Stimulated activated CD8-positive, alpha-beta memory T cell treated with anti-CD3 and anti-CD28 coated beads, Interleukin-7, amount 100 ng/mL, for 4 hours (primary cell): ENCODE measurements around the gene KRTAP17-1.
"Not testable (repeated sequence)": the region's sequence is repeated elsewhere in the genome, so short reads cannot be mapped to it uniquely, and the experiment has no call there.

ENCODE experiments used
- DNase-seq, 2 donors: peaks; one replicate each; pipeline ENCODE4 v3.0.0-alpha.2; 2020; ENCODE audit warnings: low read depth in 2 of 2

Gene KRTAP17-1

DNA sequence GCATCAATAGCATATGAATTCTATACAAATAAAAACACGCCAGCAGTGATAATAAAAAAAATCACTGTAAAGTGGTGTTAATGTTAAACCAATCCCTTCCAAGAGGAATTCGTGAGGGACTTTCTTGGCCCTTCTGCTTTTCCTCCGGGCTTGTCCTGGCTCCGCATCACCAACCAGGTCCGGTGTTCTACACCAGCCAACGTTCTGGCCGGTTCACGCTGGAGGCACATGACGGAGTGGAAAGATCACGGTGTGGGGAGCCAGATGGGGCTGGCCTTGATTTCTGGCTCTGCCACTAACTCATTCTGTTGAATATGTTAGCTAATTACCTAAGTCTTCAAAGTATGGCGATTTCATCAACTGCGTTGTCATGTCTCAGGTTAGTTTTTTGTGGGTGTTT lies 11.4 kb downstream of the KRTAP17-1 start:
- DNase-seq = no peak

DNA sequence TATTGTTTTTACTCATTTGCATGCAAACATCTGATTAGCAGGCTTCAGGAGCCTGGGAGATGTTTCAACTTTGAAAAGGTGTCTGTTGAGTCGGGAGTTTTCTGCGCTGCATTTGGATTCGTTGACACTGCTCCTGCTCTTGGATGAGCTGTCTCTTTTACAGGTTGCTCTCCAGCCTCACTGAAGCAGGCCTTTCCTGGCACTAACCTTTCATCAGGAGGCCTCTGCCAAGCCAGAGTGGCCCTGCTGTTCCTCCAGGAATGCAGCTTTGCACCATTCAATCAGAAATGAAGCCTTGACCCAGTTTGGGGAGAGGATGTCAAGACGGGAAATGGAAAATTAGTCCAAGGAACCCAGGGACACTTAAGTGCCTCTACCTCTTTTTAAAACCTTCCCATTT lies 12.5 kb downstream of the KRTAP17-1 start:
- no peak for DNase-seq

DNA sequence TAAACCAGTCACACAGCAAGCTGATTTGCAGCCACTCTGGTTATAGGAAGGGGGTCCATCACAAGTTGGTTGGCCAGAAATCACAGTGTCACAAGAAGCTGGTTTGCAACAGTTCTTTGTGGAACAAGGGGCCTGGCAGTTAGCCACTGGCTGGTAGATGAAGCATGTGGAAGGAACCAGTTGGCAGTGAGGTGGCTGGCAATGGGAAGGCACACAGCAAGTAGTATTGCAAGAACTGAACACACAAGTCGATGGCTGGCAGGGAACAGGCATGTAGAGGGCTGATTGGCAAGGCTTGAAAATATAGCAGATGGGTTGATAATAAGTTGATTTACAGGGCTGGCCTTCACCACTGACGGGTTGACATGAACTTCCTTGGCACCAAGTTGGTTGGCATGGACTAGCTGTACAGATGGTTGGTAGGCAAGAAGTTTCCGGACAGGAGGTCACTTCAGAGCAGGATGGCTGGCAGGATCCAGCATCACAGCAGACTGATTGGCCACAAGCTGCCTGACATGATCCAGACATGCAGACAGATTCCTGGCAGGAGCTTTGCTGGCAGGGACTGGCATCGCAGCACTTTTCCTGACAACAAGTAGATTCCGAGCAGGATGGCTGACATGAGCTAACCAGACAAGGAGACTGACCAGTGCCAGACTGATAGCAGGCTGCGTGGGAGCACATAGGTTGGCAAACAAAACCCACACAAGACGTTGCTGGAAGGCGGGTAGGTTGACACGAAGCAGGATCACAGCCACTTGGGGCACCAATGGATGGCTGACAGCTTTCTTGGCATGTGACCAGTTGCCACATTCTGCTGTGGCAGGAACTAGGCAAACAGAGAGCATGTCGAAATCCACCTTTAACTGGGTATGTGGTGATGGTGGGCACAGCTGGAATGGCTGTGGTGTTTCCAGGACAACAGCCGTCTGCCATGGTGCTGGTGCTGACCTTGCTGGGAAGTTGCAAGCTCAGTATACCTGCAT lies 13.3 kb downstream of the KRTAP17-1 start, which contains the start of gene KRTAP29-1:
Gene KRTAP29-1 (minus strand): TSS at position 936 of the 986 bp plus-strand sequence. CDS start 0 bp downstream, at position 936.
- no peak for DNase-seq

DNA sequence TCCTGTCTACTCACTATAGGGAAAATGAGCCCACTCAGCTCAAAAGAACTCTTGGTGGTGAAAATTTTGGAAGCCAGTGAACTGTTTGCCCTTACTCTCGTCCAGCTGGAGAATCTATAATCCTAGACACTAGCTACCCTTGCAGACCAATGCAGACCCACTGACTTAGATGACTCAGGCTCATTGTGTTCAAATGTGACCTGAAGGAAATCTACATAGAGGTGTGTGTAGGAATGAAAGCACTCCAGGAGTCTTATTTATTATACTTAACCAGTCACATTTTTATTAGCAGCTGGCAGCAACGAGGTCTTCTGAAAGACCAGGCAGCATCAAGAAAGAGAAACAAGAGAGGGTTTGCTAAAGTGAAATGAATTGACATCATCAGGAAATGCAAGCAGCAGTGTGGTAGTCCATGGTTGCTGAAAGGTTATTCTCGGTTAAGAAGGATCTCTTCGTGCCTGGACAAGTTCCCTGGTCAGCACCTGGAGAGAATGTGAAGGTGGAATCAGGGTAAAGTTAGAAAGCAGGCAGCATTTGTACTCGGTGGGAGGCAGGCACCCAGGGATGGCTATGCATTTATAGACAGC lies 14.2 kb downstream of the KRTAP17-1 start:
- no peak for DNase-seq

DNA sequence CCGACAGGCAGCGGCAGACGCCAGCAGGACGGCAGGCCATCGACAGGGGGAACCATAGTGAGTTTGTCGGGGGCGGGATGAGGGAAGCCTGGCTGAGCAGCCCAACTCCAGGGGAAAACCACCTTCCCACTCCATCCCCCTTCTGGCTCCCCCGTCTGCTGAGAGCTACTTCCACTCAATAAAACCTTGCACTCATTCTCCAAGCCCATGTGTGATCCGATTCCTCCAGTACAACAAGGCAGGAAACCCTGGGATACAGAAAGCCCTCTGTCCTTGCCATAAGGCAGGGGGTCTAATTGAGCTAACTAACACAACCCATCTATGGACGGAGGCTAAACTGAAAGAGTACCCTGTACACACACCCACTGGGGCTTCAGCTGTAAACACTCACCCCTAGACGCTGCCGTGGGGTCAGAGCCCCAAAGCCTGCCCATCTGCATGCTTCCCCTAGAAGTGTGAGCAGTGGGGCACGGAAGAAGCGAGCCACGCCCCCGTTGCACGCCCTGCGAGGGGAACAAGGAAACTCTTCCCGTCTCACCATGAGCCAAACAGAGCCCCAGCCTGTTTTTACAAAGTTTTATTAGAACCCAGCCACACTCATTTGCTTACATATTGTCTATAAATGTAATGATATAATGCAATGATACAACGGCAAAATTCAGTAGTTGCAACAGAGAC lies 16.9 kb downstream of the KRTAP17-1 start:
- no peak for DNase-seq

GRCh38 chr17:41296846-41297245 lies 18.7 kb downstream of the KRTAP17-1 start:
- DNase-seq = no peak

- no peak for DNase-seq
Measured at GRCh38 chr17:41294016-41294415, 21.5 kb downstream of the KRTAP17-1 start.

DNA sequence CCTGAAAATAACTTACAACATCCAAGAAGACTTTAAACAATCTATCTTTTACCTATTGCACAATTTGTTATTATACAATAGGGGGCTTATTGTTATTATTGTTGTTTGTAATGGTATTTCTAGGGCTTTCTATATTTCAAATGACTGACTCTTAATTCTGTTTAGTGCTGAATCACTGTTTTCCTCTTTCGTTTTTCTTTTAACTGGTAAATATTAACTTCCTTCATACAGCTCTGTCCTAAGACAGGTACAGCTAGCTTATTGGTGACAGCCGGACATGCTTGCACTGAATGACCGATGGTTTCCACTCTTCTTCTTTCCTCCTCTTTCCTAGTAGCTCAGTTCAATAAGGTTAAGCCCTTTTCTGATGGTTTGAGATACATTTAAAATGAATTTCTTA lies 28.5 kb downstream of the KRTAP17-1 start:
- no peak for DNase-seq

DNA sequence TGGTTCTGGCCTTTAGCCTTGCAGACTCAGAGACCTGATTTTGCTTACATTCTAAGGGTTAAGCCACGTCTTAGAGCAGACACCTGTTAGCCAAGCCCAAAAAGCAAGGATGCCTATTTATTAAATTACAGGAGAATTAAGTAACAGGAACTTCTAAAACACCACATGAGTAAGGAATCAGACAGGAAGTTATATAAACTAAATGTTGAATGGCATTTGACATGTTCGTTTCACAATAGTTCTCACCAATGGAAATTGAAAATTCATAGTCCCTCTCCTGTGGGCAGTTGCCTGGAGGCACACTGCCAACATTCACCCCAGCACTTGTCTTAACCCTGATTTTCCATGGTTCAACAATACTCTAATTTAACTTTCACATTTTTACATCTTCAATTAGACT lies 31.0 kb downstream of the KRTAP17-1 start:
- no peak for DNase-seq

- no peak for DNase-seq
Measured at GRCh38 chr17:41284043-41284442, 31.5 kb downstream of the KRTAP17-1 start.

DNA sequence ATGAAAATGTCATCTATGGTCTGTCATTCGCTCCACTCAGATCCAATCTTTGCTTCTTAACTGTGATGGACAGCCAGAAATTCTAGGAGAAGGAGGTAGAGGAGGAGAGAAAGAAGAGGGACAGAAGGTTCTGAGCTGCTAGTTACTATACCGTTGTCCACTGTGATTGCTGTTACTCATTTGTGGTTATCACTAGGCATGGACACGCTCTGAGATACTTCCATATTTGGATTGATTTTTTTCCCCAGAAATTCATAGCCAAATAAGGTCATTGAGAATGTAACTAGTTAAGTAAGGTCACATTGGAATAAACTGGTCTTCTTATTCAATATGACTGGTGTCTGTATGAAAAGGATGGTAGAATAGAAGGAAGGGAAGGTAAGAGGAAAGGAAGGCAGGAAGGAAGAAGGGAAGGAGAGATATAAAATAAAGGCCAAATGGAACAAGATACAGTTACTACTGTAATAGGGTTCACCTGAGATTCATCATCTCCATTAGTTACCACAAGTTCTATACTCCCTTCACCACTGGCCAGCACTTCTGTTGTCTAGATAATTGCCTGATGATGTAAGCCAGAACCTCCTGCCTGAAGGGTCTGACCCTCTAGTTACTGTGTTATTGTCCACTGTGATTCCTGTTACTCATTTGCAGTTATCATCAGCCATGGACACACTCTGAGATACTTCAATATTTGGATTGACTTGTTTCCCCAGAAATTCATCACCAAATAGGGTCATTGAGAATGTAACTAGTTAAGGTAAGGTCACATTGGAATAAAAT lies 37.1 kb downstream of the KRTAP17-1 start:
- no peak for DNase-seq

DNA sequence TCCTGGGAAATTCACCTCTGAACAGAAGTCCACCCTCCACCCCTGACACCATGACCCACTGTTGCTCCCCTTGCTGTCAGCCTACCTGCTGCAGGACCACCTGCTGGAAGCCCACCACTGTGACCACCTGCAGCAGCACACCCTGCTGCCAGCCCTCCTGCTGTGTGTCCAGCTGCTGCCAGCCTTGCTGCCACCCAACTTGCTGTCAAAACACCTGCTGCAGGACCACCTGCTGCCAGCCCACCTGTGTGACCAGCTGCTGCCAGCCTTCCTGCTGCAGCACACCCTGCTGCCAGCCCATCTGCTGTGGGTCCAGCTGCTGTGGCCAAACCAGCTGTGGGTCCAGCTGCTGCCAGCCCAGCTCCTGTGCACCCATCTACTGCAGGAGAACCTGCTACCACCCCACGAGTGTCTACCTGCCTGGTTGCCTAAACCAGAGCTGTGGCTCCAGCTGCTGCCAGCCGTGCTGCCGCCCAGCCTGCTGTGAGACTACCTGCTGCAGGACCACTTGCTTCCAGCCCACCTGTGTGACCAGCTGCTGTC lies 39.8 kb downstream of the KRTAP17-1 start, which contains the start of gene KRTAP9-7:
Gene KRTAP9-7 (plus strand): TSS at position 51 of the 543 bp plus-strand sequence. CDS start 0 bp downstream, at position 51.
- not testable (repeated sequence) for DNase-seq

GRCh38 chr17:41271858-41272257 lies 43.7 kb downstream of the KRTAP17-1 start:
- no peak for DNase-seq

DNA sequence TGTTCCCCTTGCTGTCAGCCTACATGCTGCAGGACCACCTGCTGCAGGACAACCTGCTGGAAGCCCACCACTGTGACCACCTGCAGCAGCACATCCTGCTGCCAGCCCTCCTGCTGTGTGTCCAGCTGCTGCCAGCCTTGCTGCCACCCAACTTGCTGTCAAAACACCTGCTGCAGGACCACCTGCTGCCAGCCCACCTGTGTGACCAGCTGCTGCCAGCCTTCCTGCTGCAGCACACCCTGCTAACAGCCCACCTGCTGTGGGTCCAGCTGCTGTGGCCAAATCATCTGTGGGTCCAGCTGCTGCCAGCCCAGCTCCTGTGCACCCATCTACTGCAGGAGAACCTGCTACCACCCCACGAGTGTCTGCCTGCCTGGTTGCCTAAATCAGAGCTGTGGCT lies 44.2 kb downstream of the KRTAP17-1 start:
- DNase-seq = not testable (repeated sequence)

- DNase-seq = no peak
Measured at GRCh38 chr17:41267711-41268110, 47.8 kb downstream of the KRTAP17-1 start.

DNA sequence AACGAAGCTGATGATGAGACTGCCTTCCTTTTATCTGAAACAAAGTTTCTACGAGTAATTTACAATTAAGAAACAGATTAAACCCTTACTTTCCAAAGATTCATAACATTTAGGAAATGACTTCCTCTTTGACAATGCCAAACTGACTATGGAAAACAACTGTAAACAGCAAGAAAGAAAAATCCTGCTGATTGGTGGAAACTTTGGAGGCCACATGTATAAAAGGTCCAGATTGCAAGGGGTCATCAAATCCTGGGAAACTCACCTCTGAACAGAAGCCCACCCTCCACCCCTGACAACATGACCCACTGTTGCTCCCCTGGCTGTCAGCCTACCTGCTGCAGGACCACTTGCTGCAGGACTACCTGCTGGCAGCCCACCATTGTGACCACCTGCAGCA lies 50.4 kb downstream of the KRTAP17-1 start, which contains the start of gene KRTAP9-6:
Gene KRTAP9-6 (plus strand): TSS at position 301 of the 400 bp plus-strand sequence. CDS start 0 bp downstream, at position 301.
- no peak for DNase-seq
